ENCODE data around the gene GBGT1.

DNA sequence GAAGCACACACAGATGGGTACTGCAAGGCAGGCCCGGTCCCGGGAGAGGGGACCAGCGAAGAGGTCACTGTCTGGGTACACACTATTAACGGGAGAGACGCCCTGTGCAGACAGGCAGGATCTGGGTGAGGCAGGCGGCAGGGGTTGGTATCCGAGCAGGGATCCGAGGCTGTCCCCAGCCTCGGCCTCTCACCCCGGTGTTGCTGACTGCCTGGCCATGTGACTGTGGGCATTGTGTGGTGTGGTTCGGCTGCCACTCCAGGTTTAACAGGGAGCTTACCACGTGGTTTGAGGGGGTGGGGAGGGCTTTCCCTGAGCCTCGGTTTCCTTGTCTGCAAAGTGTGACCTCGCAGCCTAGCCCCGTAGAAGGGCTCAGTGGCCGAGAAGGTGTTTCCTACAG lies 31.5 kb downstream of the GBGT1 start:
- TF ChIP-seq, protein P1, sequence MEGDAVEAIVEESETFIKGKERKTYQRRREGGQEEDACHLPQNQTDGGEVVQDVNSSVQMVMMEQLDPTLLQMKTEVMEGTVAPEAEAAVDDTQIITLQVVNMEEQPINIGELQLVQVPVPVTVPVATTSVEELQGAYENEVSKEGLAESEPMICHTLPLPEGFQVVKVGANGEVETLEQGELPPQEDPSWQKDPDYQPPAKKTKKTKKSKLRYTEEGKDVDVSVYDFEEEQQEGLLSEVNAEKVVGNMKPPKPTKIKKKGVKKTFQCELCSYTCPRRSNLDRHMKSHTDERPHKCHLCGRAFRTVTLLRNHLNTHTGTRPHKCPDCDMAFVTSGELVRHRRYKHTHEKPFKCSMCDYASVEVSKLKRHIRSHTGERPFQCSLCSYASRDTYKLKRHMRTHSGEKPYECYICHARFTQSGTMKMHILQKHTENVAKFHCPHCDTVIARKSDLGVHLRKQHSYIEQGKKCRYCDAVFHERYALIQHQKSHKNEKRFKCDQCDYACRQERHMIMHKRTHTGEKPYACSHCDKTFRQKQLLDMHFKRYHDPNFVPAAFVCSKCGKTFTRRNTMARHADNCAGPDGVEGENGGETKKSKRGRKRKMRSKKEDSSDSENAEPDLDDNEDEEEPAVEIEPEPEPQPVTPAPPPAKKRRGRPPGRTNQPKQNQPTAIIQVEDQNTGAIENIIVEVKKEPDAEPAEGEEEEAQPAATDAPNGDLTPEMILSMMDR (IDR thresholded peaks at IDR 0.05; ENCODE audit: low read length), result no peak
- TF ChIP-seq EZH2 (IDR thresholded peaks at IDR 0.05; ENCODE audit: borderline replicate concordance, low read length), result no peak

Data from OCI-LY1 (cell line).